GM12892 (cell line): ENCODE measurements around the gene KAZN.

Experiments used
- POLR2A ChIP-seq: IDR thresholded peaks from 2 replicates; pipeline ENCODE4 v1.6.1; 2011; ENCODE audit warnings: low read depth, low read length, control low read depth
- POLR2AphosphoS5 ChIP-seq: IDR thresholded peaks from 2 replicates; pipeline ENCODE4 v1.6.1; 2011; ENCODE audit warnings: low read depth, low read length, control low read depth

DNA sequence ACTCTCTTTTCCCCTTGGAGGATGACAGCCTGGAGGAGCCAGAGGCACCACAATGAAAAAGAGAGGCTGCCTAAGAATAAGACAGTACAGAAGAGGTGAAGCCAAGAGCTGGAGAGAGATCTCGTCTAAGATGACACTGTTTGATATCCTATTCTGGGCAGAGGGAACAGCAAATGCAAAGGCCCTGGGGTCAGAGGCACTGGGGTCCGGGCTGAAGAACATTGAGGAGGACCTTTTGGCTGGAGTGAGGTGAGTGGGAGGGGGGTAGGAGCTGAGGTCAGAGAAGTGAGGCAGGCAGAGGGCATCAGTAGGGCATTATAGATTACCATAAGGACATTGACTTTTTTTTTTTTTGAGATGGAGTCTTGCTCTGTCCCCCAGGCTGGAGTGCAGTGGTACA, 535.8 kb downstream of the KAZN start:
- TF ChIP-seq POLR2A (no peak), POLR2AphosphoS5 (no peak)
